GM18951 (cell line): ENCODE data around the gene SCN4B.
"Not testable (repeated sequence)": the region's sequence is repeated elsewhere in the genome, so short reads cannot be mapped to it uniquely, and the experiment has no call there.

Experiments used
- POLR2A ChIP-seq: IDR thresholded peaks from 4 replicates; pipeline ENCODE4 v1.6.1; 2011; ENCODE audit warnings: mild to moderate bottlenecking; ENCODE audit not compliant: insufficient read length, insufficient read depth; ENCODE audit errors: extremely low read depth
- in situ Hi-C: fragments of 300-500 bp; cut with MboI; formaldehyde crosslinking; loops from one replicate; pipeline ENCODE4 v1.12.0; 2022; ENCODE audit warnings: low sequenced_read_pairs, mixed read lengths, inconsistent platforms; ENCODE audit not compliant: unreplicated experiment

SCN4B gene

GRCh38 chr11:118184784-118185579 lies 32.4 kb upstream of the SCN4B start:
- in situ Hi-C loops: no loop called here
- TF ChIP-seq POLR2A: no peak

- in situ Hi-C loops: not testable (repeated sequence)
Observed at GRCh38 chr11:118183691-118184090, 31.1 kb upstream of the SCN4B start.

GRCh38 chr11:118180300-118180703 lies 27.7 kb upstream of the SCN4B start:
- in situ Hi-C loops: no loop called here
- TF ChIP-seq POLR2A: no peak

GRCh38 chr11:118176778-118177134 lies 24.1 kb upstream of the SCN4B start:
- TF ChIP-seq POLR2A: no peak
- in situ Hi-C loops: no loop called here

GRCh38 chr11:118175993-118176777 lies 23.6 kb upstream of the SCN4B start, which contains the start of gene SCN2B:
TSS of gene SCN2B (minus strand) at chr11:118176639. CDS start at chr11:118176431, 208 bp downstream.
- no peak for TF ChIP-seq POLR2A
- in situ Hi-C loops: no loop called here

GRCh38 chr11:118175031-118175992 lies 22.7 kb upstream of the SCN4B start:
- in situ Hi-C loops: no loop called here
- no peak for TF ChIP-seq POLR2A

- in situ Hi-C loops: no loop called here
- no peak for TF ChIP-seq POLR2A
Observed at GRCh38 chr11:118174006-118174567, 21.5 kb upstream of the SCN4B start.

GRCh38 chr11:118172356-118172755 lies 19.7 kb upstream of the SCN4B start:
- in situ Hi-C loops: no loop called here
- TF ChIP-seq POLR2A: no peak

GRCh38 chr11:118171269-118172062 lies 18.8 kb upstream of the SCN4B start:
- TF ChIP-seq POLR2A: no peak

GRCh38 chr11:118170882-118171268 lies 18.3 kb upstream of the SCN4B start:
- no peak for TF ChIP-seq POLR2A
- in situ Hi-C loops: no loop called here

More at GRCh38 chr11:118171269-118172062, 18.8 kb upstream of the SCN4B start:
- in situ Hi-C loops: no loop called here

GRCh38 chr11:118170231-118170630 lies 17.6 kb upstream of the SCN4B start:
- TF ChIP-seq POLR2A: no peak
- in situ Hi-C loops: no loop called here

GRCh38 chr11:118169300-118170140 lies 16.9 kb upstream of the SCN4B start:
- TF ChIP-seq POLR2A: no peak
- in situ Hi-C loops: no loop called here
